ENCODE results near the gene XYLB.
"Not testable (repeated sequence)": the region's sequence is repeated elsewhere in the genome, so short reads cannot be mapped to it uniquely, and the experiment has no call there.

The XYLB gene

GRCh38 chr3:38346587-38347410, at the start of gene XYLB:
Gene XYLB (plus strand): TSS chr3:38346785. CDS start chr3:38346869, 84 bp downstream.
- DNase-seq (ENCODE audit: low read depth in 2 of 3, low spot score in 1 of 3): peak; percentile 65 to 79 (median 75)

DNA sequence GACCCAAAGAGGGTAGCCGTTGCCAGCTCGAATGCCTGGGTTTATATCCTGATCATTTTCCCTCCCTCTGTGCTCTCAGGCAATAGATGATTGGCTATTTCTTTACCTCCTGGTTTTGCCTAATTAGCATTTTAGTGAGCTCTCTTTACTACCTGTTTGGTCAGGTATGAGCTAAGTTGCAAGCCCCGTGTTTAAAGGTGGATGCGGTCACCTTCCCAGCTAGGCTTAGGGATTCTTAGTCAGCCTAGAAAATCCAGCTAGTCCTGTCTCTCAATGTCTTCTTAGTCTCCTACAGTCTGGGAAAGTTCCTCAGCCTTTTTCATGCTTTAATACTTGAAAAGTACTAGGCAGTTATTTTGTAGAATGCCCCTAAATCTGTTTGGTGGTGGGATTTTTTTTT, 49.5 kb upstream of the XYLB start:
- not testable (repeated sequence) for DNase-seq (ENCODE audit: low read depth in 2 of 3, low spot score in 1 of 3)

- no peak for DNase-seq (ENCODE audit: low read depth in 2 of 3, low spot score in 1 of 3)
These were observed 49.0 kb upstream of the XYLB start for GRCh38 chr3:38297537-38297936.

- no peak for DNase-seq (ENCODE audit: low read depth in 2 of 3, low spot score in 1 of 3)
These were observed 48.5 kb upstream of the XYLB start for GRCh38 chr3:38297947-38298711.

GRCh38 chr3:38306941-38307340, 39.6 kb upstream of the XYLB start:
- no peak for DNase-seq (ENCODE audit: low read depth in 2 of 3, low spot score in 1 of 3)

DNA sequence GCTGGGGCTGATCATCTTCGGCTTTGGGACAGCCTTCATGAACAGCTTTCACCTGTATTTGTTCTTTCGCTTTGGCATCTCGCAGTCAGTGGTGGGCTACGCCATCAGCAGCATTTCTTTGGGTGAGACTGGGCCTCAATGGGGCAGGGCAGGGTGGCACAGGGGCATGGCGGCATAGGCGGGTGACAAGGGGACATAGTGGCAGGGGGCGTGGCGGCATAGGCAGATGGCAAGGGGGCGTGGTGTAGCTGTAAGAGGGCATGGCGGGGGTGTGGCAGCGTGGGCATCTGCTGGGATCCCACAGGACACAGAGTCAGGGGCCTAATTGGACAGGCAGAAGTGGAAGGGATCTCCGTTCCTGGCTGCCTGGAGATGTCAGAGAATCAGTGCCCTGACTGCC, 39.0 kb upstream of the XYLB start:
- no peak for DNase-seq (ENCODE audit: low read depth in 2 of 3, low spot score in 1 of 3)

DNA sequence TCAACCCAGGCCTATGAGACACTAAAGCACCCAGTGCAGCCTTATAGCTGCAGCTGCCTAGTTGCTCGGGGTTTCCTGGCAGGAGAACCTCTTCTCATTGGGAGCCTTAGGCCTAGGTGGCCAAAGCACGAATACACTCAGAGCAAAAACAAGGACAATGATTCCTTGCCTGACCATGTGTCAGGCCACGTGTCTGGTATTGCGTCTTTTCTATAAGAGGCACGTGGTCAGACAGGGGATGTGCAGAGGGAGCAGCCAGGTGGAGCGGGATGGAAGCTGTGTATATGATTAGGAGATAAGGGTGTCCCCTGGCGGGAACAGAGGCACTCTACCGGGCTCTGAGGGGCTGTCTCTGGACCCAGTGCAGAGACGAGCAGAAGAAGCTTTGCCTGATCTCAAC, 38.1 kb upstream of the XYLB start:
- DNase-seq (ENCODE audit: low read depth in 2 of 3, low spot score in 1 of 3): no peak

GRCh38 chr3:38311476-38311875, 35.1 kb upstream of the XYLB start:
- DNase-seq (ENCODE audit: low read depth in 2 of 3, low spot score in 1 of 3): no peak

- no peak for DNase-seq (ENCODE audit: low read depth in 2 of 3, low spot score in 1 of 3)
These were observed 34.6 kb upstream of the XYLB start for GRCh38 chr3:38311941-38312340.

GRCh38 chr3:38312356-38312755, 34.2 kb upstream of the XYLB start:
- DNase-seq (ENCODE audit: low read depth in 2 of 3, low spot score in 1 of 3): no peak

DNA sequence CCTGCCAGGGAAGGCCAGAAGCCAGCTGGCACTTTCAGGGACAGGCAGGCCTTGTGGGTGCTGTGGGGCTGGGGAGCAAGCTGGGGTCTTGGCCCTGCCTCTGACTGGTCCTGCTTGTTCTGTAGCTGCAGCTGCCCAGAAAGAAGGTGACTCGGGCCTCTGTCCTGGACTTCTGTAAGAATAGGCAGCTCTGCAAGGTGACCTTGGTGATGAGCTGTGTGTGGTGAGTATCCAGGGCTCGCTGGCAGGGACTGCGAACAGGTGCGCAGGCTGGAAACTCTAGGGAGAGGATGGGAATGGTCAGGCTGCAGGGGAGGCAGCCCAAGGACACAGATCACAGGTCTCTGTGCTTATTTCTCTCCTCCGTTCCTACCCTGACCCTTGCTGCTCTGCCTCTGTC, 33.3 kb upstream of the XYLB start:
- no peak for DNase-seq (ENCODE audit: low read depth in 2 of 3, low spot score in 1 of 3)

DNA sequence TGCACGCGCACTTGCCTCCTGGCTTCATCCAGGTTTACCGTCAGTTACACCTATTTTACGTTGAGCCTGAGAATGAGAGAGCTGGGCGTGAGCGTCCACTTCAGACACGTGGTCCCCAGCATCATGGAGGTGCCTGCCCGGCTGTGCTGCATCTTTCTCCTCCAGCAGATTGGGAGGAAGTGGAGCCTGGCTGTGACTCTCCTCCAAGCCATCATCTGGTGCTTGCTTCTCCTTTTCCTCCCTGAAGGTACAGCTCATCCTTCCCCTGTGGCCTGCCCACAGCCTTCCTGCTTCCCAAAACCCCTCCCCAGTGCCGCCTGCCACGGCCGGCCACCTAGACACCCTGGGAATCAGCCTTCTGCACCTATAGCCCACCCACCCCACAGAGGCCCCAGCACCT, 32.9 kb upstream of the XYLB start:
- DNase-seq (ENCODE audit: low read depth in 2 of 3, low spot score in 1 of 3): no peak

DNA sequence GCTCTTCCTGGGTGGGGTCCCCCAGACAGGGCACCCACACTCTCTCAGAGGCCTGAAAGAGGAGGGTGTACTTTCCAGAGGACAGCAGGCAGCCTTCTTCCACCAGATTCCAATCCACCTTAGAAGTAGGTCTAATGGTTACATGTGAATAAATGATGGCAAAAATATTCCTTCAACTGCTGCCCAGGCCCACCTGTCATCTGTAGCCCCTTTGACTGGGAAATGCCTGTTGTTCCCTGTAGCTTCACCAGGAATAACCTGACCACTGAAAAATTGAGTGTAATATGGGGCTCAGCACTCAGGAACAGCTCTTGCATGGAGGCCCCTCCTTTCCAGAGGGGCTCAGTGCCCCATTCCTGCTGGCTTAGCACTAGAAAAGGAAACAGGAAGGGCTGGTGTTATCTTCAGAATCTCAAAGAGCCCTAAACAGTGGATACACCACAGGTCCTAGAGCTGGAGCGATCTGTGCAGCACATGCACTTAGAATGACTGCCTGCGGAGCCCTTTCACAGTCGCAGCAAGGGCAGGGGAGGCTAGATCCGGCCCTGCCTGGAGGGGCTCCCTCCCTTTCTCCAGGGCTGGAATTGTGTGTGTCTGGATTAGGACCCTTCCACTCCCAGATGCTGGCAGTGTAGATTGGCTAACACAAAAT, 32.3 kb upstream of the XYLB start:
- no peak for DNase-seq (ENCODE audit: low read depth in 2 of 3, low spot score in 1 of 3)

GRCh38 chr3:38314764-38315487, 31.7 kb upstream of the XYLB start:
- no peak for DNase-seq (ENCODE audit: low read depth in 2 of 3, low spot score in 1 of 3)

- DNase-seq (ENCODE audit: low read depth in 2 of 3, low spot score in 1 of 3): no peak
These were observed 30.9 kb upstream of the XYLB start for GRCh38 chr3:38315488-38316230.

DNA sequence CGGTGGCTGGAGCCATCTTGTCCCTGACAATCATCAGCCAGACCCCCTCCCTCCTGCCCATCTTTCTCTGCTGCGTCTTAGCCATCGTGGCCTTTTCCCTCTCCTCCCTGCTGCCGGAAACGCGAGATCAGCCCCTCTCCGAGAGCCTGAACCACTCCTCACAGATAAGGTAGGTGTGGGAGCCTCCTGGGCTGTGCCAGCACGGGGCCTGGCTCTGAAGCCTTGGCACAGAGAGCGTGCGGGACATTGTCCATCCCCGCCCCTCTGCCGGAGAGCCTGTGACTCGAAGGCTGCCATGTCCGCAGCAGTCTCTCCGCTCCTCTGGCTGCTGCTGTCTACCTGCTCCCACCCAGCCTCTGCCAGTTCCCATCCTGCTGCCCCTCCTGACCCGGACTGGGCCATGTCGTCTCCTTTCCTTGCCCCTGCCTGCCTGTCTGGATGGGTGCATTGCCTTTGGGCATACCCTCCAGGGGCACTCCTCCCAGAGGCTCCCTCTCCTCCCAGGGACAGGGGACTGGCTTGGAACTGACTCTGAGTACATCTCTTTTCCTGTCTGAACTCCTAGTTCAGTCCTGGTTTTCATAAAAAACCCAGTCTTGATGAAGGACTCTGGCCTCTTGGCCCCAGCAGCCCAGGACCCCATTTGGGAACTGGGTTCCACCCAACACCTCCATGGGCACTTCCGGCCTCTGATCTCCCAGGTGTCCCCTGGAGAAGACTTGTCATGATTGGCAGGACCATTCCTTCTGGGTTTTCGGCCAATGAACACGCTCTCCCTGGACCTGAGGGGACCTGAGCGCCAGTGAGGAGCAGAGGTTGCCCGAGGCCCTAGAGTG, 30.0 kb upstream of the XYLB start:
- no peak for DNase-seq (ENCODE audit: low read depth in 2 of 3, low spot score in 1 of 3)

GRCh38 chr3:38317192-38317759, 29.3 kb upstream of the XYLB start:
- no peak for DNase-seq (ENCODE audit: low read depth in 2 of 3, low spot score in 1 of 3)

- no peak for DNase-seq (ENCODE audit: low read depth in 2 of 3, low spot score in 1 of 3)
These were observed 27.6 kb upstream of the XYLB start for GRCh38 chr3:38318766-38319671.
